ENCODE results near the gene SLC18A2. TPM values are rescaled to one million over a fixed set of nuclear protein-coding genes. Genes with fewer than 3 reads are reported as not detected.

SLC18A2 gene
- total and polyA plus RNA-seq, 2 of the 8 experiments (the other 6 are each of a cell fraction or from before 2014, with no cell fraction given), result 6.5 to 7.0 TPM

DNA sequence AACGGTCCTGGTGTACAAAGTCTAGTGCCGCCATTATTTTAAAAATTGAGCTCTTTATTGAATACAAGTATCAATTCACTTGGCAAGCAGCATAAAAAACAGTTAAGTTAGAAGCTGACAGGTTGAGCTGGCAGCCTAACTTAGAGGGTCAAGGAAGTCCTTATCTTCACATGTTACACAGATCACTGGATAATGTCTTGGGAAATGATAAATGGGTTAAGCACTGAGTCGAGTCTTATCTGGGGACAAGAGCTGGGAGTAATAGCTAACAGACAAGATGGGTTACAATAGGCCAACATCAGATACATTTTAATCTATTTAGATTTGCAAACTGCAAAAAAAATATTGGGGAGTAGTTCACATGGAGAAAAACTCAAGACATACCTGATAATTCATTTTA lies 34.2 kb downstream of the SLC18A2 start (continued):
- TF ChIP-seq SIX5 (IDR thresholded peaks at IDR 0.05; ENCODE audit: low read depth, low read length) (no peak), EP300 (IDR thresholded peaks at IDR 0.05; ENCODE audit: borderline replicate concordance in 1 of 2, low read depth in 2 of 2, low read length in 2 of 2) (no peak), SP4 (IDR thresholded peaks at IDR 0.05; ENCODE audit: low read length) (no peak), RXRA (IDR thresholded peaks at IDR 0.05; ENCODE audit: insufficient read depth, low read depth, low read length) (no peak), RAD21 (IDR thresholded peaks at IDR 0.05 in 1 of 2, conservative IDR thresholded peaks at IDR 0.05 in 1 of 2; ENCODE audit: low read depth in 2 of 2, low read length in 2 of 2) (no peak)
